HEK293T (cell line): Measurements from ENCODE around the gene SSX2IP.

ENCODE experiments used
- CTCF ChIA-PET: fragments of 350-600 bp; formaldehyde crosslinking; extraction: SDS; loops from one replicate; lab custom pipeline; 2021; ENCODE audit warnings: antibody characterized with exemption, inconsistent platforms; lab: Yijun Ruan, JAX
- POLR2A ChIA-PET: fragments of 350-600 bp; formaldehyde crosslinking; extraction: SDS; loops from one replicate; lab custom pipeline; 2020; ENCODE audit warnings: antibody characterized with exemption, inconsistent platforms; lab: Yijun Ruan, JAX
- DNase-seq: peaks from one replicate; pipeline ENCODE4 v3.0.0; 2012; ENCODE audit warnings: mixed read lengths; ENCODE audit errors: extremely low spot score
- ARNT ChIP-seq: fragments of 450-650 bp; IDR thresholded peaks from 2 replicates; pipeline ENCODE4 v1.6.1; 2017; ENCODE audit warnings: mild to moderate bottlenecking
- BHLHE40 ChIP-seq: fragments of 450-650 bp; IDR thresholded peaks from 2 replicates; pipeline ENCODE4 v1.6.1; 2016; ENCODE audit warnings: mild to moderate bottlenecking, moderate library complexity, borderline replicate concordance
- CTBP1 ChIP-seq: fragments of 450-650 bp; IDR thresholded peaks from 2 replicates; pipeline ENCODE4 v1.6.1; 2016; ENCODE audit warnings: borderline replicate concordance
- ELF4 ChIP-seq: fragments of 450-650 bp; IDR thresholded peaks from 2 replicates; pipeline ENCODE4 v1.6.1; 2017; ENCODE audit warnings: antibody characterized with exemption
- FOXA1 ChIP-seq: fragments of 450-650 bp; IDR thresholded peaks from 2 replicates; pipeline ENCODE4 v1.6.1; 2016; ENCODE audit warnings: mild to moderate bottlenecking
- FOXK2 ChIP-seq: fragments of 450-650 bp; IDR thresholded peaks from 2 replicates; pipeline ENCODE4 v1.6.1; 2016; ENCODE audit warnings: mild to moderate bottlenecking
- FOXM1 ChIP-seq: fragments of 450-650 bp; IDR thresholded peaks from 2 replicates; pipeline ENCODE4 v1.6.1; 2017; ENCODE audit warnings: mild to moderate bottlenecking, borderline replicate concordance
- HDGF ChIP-seq: fragments of 450-650 bp; IDR thresholded peaks from 2 replicates; pipeline ENCODE4 v1.6.1; 2017; ENCODE audit warnings: antibody characterized with exemption, borderline replicate concordance
- L3MBTL2 ChIP-seq: fragments of 450-650 bp; conservative IDR thresholded peaks from 2 replicates; pipeline ENCODE4 v1.6.1; 2016; ENCODE audit warnings: mild to moderate bottlenecking
- LEF1 ChIP-seq: fragments of 450-650 bp; IDR thresholded peaks from 2 replicates; pipeline ENCODE4 v1.6.1; 2017; ENCODE audit warnings: mild to moderate bottlenecking, borderline replicate concordance
- NFRKB ChIP-seq: fragments of 450-650 bp; IDR thresholded peaks from 2 replicates; pipeline ENCODE4 v1.6.1; 2016; ENCODE audit warnings: mild to moderate bottlenecking, moderate library complexity
- PKNOX1 ChIP-seq: fragments of 450-650 bp; IDR thresholded peaks from 2 replicates; pipeline ENCODE4 v1.6.1; 2016
- SP1 ChIP-seq: fragments of 450-650 bp; IDR thresholded peaks from 2 replicates; pipeline ENCODE4 v1.6.1; 2017
- SUZ12 ChIP-seq: fragments of 450-650 bp; IDR thresholded peaks from 2 replicates; pipeline ENCODE4 v1.6.1; 2016; ENCODE audit warnings: mild to moderate bottlenecking
- TARDBP ChIP-seq: fragments of 450-650 bp; IDR thresholded peaks from 2 replicates; pipeline ENCODE4 v1.6.1; 2016
- ZNF384 ChIP-seq: fragments of 450-650 bp; IDR thresholded peaks from 2 replicates; pipeline ENCODE4 v1.6.1; 2016

The SSX2IP gene

GRCh38 chr1:84721152-84721551 is 30.9 kb upstream of the SSX2IP start:
- ChIA-PET CTCF (no interaction called here), POLR2A (no interaction called here)
- no peak for DNase-seq
- TF ChIP-seq FOXK2, result no peak

DNA sequence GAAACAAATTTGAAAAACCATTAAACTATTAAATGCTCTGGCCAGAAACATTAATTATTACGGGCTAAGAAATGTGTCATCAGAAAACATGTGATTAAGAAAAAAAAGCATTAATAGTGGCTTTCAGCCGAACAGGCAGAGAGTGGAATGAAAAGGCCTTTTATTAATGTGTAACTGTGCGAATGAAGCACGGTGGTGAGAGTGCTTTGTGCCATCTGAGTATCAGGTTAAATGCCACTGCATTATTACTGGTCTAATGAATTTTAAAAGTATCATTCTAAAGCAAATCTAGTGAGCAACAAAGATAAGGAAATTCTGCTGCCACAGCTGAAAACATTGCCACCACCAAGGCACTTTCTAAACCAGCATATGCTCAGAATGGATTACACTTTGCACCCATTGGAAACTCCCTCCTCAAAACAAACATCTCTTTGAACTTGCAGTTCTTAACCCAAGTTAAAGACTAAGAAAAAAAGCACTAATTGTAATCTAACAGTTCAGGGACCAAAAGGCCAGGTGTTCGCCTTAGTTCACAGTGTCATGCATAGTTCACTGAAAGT is 30.0 kb upstream of the SSX2IP start:
- no peak for DNase-seq
- POLR2A ChIA-PET, result interaction anchor here (0.6 kb wide), 1 partner anchor 31 kb away, joined by 3 read pairs; no protein-coding TSS in a partner anchor
- TF ChIP-seq NFRKB, result no peak
- no peak for TF ChIP-seq FOXK2
- no peak for TF ChIP-seq CTBP1
- TF ChIP-seq FOXM1, result no peak
- no peak for TF ChIP-seq SUZ12
- no peak for TF ChIP-seq L3MBTL2
- no peak for TF ChIP-seq TARDBP
- no peak for TF ChIP-seq ELF4
- TF ChIP-seq LEF1, result no peak
- no peak for TF ChIP-seq FOXA1
- no peak for TF ChIP-seq BHLHE40
- CTCF ChIA-PET, result interaction anchor here (0.7 kb wide), 1 partner anchor 14 kb away, joined by 3 read pairs; no protein-coding TSS in a partner anchor

- no peak for TF ChIP-seq CTBP1
- no peak for TF ChIP-seq SUZ12
- no peak for TF ChIP-seq ZNF384
- TF ChIP-seq FOXK2, result no peak
- TF ChIP-seq ARNT, result no peak
- TF ChIP-seq HDGF, result no peak
- no peak for TF ChIP-seq LEF1
- no peak for TF ChIP-seq NFRKB
- TF ChIP-seq TARDBP, result no peak
- POLR2A ChIA-PET, result no interaction called here
- DNase-seq, result no peak
- CTCF ChIA-PET, result interaction anchor here (0.7 kb wide), 1 partner anchor 14 kb away, joined by 3 read pairs; no protein-coding TSS in a partner anchor
These were observed 29.4 kb upstream of the SSX2IP start for GRCh38 chr1:84719543-84720217.

GRCh38 chr1:84715342-84716019 is 25.2 kb upstream of the SSX2IP start:
- TF ChIP-seq FOXM1, result no peak
- no peak for TF ChIP-seq ARNT
- no peak for TF ChIP-seq LEF1
- no peak for TF ChIP-seq L3MBTL2
- TF ChIP-seq SP1, result no peak
- no peak for TF ChIP-seq FOXK2
- POLR2A ChIA-PET, result no interaction called here
- no peak for DNase-seq
- CTCF ChIA-PET, result interaction anchor here (0.7 to 1.0 kb wide), 2 partner anchors 26 to 66 kb away, joined by 3 to 5 read pairs; no protein-coding TSS in a partner anchor

DNA sequence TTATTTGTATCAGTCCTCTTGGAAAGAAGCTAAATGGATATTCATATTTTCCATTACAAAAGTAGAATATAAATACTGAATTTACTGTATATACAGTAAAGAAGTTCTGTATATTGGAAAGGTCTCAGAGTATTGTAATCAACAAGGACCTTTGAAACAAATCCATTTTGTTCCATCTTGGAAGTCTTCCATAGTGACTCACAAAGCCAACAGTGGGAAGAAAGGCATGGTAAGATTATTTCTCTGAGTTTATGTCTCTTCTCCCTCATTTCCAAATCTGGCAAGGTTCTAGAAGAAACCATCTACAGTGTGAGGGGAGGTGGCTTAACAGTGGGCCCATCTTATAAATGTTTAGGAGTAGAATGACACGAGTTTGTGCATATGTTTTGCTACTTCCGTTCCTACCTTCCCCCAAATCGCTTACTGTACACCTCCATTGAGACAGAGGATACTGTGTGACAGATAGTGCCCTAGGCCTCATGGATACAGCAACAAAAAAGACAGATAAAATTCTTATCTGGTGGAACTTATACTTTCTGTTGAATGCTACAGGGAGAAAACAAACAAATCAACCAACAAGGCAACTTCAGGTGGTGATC is 22.1 kb upstream of the SSX2IP start:
- ChIA-PET CTCF (no interaction called here), POLR2A (no interaction called here)
- no peak for DNase-seq
- TF ChIP-seq ZNF384, result no peak
- no peak for TF ChIP-seq SUZ12
- no peak for TF ChIP-seq PKNOX1
- no peak for TF ChIP-seq ARNT
- TF ChIP-seq ELF4, result no peak
- TF ChIP-seq BHLHE40, result no peak
- TF ChIP-seq HDGF, result no peak
- no peak for TF ChIP-seq FOXA1
- no peak for TF ChIP-seq LEF1
- TF ChIP-seq SP1, result no peak
- no peak for TF ChIP-seq NFRKB
- TF ChIP-seq FOXM1, result no peak
- TF ChIP-seq CTBP1, result no peak
- no peak for TF ChIP-seq TARDBP
- TF ChIP-seq L3MBTL2, result no peak
- no peak for TF ChIP-seq FOXK2

DNA sequence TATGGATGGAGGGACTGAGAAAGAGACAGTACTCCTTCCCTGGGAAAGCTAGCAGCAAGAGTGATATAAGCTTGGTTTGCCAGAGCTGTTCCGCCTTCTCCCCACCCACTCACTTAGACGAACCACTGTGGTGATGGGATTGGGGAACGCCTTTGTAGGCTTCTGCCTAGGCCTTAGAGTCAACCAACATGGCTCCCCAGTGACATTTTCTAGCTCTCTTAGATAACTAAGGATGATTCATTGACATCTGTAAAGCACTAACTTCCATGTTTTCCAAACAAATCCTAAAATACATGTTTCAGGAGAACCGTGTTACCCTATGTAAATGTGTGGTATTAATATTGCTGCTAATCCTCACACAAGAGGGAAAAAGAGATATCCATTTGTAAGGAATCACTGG is 21.6 kb upstream of the SSX2IP start:
- TF ChIP-seq CTBP1 (no peak), HDGF (no peak), ZNF384 (no peak), SP1 (no peak), L3MBTL2 (no peak), FOXK2 (no peak), ARNT (no peak), NFRKB (no peak), SUZ12 (no peak), FOXM1 (no peak), ELF4 (no peak), TARDBP (no peak), PKNOX1 (no peak)
- DNase-seq, result no peak
- ChIA-PET POLR2A (interaction anchor here (0.6 kb wide), 1 partner anchor 37 kb away, joined by 3 read pairs; no protein-coding TSS in a partner anchor), CTCF (no interaction called here)
